HL-60/S4 treated with phorbol 12-myristate 13-acetate at 8.2 ng/mL for 4 days and 3 days (cell line): ENCODE results near the gene DSE.

Experiments used
- in situ Hi-C: fragments of 300-500 bp; cut with MboI; formaldehyde crosslinking; loops from 2 replicates; pipeline ENCODE4 v1.15.0; 2022; ENCODE audit warnings: low sequenced_read_pairs

DSE gene

DNA sequence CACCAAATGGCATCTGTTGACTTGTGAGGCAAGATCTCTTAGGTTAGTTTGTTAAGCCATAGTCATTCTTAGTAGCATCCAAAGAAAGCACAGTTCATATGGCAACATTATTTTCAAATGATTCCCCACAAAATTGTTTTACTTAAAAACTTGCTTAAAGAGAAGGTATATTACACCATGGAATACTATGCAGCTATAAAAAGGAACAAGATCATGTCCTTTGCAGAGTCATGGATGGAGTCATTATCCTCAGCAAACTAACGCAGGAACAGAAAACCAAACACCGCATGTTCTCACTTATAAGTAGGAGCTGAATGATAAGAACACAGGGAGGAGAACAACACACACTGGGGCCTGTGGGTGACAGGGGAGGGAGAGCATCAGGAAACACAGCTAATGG lies 10.9 kb upstream of the DSE start:
- in situ Hi-C loops = loop anchor here (10.0 kb wide), 1 partner anchor 65 kb away; no protein-coding TSS in a partner anchor

DNA sequence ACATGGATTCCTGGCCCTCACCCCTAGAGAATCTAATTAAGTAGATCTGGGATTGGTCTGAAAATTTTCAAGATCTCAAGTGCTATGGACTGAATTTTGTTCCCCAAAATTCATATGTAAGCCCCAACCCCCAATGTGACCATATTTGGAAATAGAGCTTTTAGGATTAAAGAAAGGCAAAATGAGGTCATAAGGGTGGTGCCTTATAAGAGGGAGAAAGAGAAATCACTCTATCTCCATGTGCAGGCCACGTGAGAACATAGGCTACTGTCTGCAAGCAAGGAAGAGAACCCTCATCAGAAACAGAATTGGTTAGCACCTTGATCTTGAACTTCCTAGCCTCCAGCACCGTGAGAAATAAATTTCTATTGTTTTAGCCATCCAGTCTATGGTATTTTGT lies 8.5 kb upstream of the DSE start:
- in situ Hi-C loops = loop anchor here (10.0 kb wide), 1 partner anchor 67 kb away; no protein-coding TSS in a partner anchor

DNA sequence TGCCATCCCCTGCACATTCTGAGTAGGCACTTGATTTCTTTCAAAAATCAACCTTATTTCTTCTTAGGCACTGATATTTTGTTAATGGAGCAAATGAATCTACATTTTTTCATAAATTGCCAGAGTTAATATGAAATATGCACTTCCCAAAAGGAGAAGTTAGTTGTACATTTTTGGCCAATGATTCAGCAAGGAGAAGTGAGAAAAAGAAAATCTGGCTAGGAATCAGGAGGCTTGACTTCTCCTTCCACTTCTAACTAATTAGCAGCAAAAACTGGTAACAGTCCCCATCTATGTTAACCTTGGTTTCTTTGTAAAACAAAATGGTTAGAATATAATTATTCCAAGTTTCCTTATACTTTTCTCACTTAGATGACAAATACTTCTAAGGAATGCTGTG lies 7.0 kb upstream of the DSE start:
- in situ Hi-C loops = loop anchor here (10.0 kb wide), 1 partner anchor 69 kb away; no protein-coding TSS in a partner anchor

DNA sequence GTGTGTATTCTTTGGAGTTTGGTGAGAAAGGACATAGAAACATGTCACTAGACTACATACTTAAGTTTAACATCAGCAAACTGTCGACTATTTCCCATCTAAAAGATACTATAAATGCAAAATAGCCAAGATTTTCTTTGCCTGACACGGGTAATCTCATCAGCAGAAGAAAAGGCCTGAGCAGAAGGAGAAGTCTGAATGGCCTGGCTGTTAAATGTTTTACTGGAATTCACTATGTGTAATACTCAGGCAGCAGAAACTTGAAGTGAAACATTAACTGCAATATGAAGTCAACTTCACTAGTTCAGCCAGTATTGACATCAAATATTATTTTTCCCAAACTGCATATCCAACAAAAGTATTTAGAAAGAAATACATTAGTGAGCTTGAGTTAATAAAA lies 6.4 kb upstream of the DSE start:
- in situ Hi-C loops = loop anchor here (10.0 kb wide), 1 partner anchor 70 kb away; no protein-coding TSS in a partner anchor

DNA sequence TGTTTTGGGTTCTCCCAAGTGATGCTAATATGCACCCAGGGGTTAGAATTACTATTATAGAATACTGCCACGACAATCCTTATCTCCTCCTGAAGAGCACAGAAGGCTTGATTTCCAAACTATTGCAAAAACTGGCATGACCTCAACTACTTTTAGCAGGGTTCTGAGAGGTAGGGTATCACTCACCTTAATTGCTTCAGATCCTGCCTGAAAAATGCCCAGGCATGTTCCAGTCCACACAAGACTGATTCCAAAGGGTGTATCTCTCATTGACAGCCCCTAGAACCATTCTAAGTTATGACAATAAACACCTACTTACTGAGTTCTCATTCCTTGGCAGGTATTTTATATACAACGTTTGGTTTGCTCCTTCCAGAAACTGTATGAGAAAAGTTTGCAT lies 5.0 kb upstream of the DSE start:
- in situ Hi-C loops = loop anchor here (10.0 kb wide), 1 partner anchor 71 kb away; no protein-coding TSS in a partner anchor

DNA sequence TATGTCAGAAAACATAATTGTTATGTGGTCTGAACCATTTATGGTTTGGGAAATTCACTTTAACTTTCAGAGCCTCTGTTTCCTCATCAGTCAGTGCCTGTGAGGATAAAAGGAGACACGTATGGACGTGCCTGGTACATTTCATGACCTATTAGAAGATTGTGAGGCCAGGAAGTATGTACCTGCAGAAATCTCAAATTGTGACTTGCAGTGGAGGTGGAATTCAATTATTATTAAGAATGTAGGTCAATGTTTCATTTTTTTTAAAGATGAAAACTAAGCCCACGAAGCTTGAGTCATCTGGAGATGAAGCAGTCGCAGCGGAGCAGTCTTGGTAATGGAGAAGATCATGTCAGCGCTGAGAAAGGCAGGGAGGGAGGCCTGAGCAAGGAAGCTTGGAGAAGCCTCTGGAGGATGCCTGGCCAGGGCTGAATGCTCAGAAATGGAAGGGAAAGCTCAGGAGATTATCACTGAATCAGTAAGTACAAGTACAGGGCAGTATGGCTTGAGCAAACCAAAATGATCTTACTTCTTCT lies 3.9 kb upstream of the DSE start:
- in situ Hi-C loops = loop anchor here (10.0 kb wide), 1 partner anchor 72 kb away; no protein-coding TSS in a partner anchor

DNA sequence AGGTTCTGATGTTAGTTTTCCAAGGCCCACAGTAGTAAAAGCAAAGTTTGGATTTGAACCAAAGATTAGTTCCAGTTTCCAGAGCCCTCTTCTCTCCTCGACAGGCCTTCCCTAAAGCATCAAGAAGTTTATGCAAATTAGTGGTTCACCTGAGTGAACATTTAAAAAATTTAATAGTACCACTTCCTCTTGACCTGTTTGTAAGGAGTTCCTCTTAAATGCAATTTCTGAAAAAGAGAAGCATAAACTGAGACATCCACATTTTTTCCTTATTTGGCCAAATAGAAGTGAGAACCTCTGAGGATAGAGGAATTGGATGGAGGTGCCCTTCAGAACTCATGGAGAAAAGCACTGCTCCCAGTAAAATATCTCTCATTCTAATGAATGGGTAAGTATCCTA lies 1.2 kb upstream of the DSE start:
- in situ Hi-C loops = loop anchor here (10.0 kb wide), 1 partner anchor 75 kb away; no protein-coding TSS in a partner anchor

DNA sequence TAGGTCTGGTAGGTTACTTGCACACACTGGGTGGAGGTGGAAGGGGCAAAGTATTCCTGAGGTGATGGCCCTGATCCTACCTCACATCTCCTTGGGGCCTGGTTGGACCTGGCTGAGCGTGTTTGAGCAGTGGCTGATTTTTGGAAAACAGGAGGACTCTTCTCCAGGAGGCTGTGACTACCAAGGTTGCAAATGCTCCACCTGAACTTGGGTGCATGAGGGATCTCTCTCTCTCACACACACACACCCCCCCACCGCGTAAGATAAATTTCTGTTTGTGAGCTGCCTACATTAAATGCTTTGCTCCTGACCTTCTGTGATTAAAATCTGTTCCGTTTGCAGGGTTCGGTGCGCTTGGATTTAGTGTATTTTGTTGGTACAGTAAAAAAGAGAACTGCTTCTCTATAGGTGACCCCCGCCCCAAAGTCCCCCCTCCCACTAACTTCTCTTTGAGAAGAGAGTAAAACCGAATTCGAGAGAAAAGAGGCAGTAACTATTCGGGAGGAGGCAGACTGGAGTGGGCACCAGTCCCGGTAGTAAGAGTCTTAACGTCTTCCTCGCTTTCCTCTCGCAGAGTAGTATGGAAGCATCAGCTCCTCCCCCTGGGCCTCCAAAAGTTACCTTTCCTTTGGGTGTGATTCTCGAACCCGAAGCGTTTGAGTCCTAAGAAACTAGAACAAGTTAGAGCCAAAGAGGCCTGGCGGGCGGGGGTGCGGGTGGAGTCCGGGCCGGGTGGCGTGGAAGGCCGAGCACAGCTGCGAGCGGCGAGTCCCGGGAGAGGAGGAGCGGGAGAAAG lies 585 bp upstream of the DSE start:
- in situ Hi-C loops = loop anchor here (10.0 kb wide), 1 partner anchor 75 kb away; no protein-coding TSS in a partner anchor

DNA sequence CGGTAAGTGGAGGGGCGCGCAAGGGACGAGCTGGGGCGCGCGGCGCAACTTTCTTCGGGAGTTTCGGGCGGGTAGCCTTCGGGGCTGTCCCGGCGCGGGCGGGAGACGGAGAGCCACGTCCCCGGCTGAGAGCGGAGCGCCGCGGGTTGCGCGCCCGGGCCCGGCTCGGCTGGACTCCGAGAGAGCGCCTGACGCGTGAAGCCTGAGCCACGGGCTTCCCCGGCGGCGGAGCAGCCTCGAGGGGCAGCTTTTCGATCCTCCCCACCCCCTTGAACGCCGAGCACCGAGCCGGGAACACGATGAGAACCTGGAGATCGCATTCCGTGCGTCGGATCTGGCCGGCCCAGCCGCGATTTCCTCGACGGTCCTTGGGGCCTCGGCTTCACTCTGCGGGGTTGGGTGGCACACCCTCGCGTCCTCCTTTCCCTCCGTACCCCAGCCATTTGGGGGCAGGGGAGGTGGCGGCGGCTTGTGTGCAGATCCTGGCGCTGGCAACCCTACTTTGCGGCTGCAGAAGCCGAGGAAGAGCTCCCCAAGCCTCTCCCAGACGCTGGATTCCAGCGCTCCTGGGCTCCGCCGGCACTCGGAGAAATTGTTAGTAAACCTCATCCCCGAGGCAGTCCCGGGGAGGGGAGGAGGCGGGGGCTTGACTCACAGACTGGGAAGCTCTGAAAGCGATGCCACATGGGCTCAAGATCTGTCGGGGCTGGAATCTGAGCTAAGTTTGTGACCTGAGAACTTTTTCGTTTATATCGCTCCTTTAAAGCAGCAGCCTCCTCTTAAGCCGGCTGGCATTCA lies 572 bp downstream of the DSE start:
- in situ Hi-C loops = no loop called here

DNA sequence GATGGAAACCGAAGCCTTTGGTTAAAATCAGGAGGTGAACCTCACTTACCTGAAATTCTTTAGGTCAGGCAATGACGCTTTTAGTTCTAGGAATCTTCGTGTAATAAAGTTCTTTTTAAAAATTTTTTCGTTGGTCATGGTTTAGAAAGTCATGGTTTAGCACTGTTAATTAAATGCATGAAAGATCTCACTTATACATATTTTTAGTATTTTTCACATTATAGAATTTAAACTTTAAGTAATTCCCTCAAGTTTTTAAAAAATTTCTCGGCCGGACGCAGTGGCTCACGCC lies 1.1 kb downstream of the DSE start:
- in situ Hi-C loops = no loop called here

DNA sequence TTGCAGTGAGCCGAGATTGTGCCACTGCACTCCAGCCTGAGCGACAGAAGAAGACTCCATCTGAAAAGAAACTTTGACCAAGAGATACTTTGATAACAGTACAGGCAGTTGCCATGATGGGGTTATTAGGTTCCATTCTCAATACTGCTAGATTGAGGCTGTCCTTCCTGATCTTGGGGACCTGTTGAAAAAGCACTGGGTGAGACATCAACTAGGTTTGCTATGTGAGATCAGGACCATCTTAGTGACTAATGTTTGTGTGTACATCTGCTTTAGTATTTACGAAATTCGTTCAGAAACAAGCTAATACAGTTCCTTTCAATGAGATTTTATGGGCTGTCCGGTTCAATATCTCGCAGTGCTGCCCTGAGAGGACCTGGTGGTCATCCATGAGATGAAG lies 2.6 kb downstream of the DSE start:
- in situ Hi-C loops = no loop called here

DNA sequence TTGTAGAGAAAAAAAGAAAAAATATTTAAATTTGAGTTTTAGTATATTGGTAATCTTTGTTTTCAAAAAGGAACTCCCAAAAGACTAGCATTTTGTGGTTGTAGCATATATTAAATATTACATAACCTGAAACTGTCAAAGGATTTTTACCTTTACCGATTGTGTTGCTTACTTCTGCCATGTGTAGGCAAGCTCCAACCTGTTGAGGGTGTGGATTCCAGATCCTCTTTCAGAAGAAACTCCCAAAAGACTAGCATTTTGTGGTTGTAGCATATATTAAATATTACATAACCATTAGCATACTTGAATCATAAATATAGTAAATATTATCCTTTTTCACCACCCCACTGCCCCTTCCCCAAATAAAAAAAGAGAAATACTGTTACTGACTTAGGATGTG lies 3.2 kb downstream of the DSE start:
- in situ Hi-C loops = no loop called here

DNA sequence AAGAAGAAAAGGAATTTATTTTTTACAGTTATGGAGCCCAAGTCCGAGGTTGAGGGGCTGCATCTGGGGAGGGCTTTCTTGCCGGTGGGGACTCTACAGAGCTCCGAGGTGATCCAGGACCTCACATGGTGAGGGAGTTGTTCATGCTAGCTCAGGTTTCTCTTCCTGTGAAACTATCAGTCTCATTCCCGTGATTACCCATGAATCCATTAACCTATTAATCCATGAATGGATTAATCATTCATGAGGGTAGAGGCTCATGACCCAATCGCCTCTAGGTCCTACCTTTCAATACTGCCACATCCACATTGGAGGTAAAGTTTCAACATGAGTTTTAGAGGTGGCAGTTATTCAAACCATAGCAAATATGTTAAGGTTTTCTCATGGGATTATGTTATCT lies 3.8 kb downstream of the DSE start:
- in situ Hi-C loops = no loop called here

DNA sequence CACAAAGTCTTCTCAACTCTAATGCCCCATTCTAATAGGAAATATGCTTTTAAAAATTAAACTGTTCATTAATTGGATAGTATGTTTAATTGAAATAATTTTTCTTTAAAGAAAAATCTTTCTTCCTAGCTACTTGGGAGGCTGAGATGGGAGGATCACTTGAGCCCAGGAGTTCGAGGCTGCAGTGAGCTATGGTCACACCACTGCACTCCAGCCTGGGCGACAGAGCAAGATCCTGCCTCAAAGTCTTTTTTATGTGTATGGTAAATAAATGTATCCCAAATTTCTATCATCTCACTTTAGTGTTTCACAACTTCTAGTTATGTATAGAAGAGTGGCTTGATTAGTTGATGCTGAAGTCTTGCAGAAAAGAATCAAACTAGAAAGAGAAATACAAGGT lies 4.5 kb downstream of the DSE start:
- in situ Hi-C loops = no loop called here

DNA sequence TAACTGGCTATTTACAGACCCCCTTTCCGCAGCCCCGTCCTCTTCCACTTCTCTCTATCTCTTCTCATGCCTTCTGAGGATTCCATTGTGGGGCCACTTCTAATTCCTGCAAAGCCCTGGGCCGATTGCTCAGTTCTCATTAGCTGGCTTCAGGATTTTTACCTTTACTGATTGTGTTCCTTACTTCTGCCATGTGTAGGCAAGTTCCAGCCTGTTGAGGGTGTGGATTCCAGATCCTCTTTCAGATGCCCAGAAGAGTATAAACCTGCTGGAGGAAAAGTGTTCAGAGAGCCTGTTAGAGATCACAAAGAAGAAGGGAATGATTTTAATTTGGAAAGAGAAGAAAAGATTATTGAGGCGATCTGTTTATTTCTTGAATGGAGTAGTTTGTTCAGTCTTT lies 5.4 kb downstream of the DSE start:
- in situ Hi-C loops = no loop called here

DNA sequence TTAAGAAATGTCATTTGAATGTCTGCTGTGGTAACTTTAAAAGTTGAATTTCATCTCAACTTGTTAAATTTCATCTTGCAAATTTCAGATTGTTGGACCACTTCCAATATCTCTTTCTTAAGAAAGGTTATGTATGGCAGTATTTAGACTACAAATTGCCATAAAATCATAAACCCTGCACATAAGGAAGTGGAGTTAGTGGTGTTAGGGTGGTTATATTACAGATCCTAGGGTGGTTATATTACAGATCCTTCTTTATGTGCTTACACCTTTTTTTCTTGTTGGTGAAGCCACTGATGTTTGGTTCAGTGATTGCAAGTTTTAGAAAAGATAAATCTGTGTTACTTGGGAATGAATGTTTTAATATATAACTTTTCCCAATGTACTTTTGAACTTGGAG lies 9.0 kb downstream of the DSE start:
- in situ Hi-C loops = no loop called here

DNA sequence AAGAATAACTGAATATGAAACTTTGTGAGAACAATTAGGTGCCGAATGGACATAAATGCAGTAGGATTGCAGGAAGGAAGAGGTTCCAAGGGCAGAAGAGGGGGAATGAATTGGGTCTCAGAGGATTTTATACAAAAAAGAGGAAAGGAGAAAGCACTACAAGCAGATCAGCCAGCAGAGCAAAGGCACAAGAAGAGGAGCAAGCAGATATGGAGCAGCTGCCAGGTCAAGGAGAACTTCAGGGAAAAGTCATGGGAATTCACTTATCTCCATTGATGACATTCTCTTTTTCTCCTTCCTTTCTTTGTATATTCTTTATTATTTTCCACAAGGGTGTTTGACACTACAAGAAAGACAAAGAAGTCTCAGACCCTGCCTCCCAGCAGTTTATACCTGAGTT lies 9.6 kb downstream of the DSE start:
- in situ Hi-C loops = no loop called here

DNA sequence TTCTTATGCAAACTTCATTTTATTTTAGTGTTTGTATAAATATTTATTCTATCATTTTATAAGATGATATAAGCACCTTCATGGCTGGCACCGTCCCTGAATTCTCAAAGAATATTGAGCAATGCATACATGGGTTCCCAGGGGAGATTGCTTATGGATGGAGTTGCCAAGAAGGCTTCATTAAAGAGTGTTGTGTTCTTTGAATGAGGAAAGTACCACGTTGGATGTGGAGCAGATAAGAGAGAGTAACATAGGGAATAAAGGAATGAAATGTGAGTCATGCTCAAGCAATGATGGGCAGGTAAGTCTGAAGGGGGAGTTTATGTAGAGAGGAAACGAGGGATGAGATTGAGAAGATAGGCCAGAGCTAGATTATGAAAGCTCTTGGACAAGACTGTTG lies 10.3 kb downstream of the DSE start:
- in situ Hi-C loops = no loop called here

DNA sequence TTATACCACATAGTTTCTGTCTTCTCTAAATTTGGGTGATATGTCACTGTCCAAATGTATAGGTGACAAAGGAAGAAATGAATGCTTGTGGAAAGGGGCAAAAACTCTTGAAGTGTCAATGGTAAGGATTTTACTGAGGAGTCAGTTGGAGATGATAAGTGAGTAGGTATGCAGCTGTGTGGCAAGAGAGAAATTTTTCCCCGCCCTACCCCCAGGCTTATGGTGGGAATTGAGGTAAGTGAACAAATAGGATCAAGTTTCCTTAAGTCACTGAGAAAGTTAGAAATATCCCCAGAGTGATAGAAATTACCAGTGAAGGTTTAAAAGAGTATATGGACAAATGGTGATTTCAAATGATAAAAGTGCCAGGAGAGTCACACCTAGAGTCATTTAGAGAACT lies 11.8 kb downstream of the DSE start:
- in situ Hi-C loops = no loop called here

DNA sequence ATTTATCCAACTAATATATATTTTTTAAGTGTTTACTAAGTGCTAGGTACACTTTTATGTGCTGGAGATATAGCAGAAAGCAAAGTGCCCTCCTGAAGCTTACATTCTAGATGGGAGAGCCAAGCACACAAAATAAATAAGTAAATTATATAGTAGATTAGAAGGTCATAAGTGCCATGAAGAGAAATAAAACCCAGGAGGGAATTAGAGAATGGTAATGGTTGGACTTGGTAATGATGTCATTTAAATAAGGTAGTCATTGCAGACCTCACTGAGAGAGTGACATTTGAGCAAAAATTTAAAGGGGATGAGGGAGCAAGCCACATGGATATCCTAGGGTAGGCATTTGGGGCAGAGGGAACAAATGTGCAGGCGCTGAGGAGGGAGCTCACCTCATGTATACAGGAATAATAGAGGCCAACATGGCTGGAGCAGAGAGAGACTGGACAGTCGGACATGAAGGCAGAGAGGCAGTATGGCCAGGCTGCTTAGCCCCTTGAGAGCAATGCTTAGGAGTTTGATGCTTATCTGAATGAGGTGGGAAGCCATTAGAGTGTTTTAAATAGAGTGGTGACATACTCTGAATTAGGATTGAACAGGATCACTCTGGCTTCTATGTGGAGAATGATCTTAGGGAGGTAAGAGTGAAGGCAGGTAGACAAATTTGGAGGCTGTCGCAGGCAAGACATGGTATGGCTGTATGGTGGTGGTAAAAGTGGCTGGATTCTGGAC lies 14.1 kb downstream of the DSE start:
- in situ Hi-C loops = no loop called here

DNA sequence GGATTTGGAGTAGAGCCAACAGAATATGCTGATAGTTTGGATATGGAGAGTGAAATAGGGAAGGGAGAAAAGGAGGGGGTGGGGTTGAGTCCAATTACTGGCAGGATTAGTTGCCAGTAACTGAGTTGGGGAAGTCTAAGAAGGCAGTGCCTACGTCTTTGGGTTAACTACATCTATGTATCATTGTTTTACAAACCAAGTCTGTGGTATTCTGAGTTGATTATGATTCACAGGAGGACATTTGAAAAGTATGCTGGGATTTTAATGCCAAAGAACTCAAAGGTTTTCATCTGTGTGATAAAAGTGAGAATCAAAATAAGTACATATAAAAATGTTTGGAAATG lies 14.7 kb downstream of the DSE start:
- in situ Hi-C loops = no loop called here
